GM12878 (cell line): ENCODE results near the gene MVB12B.

Experiments used
- SUZ12 ChIP-seq: fragments of 200-600 bp; sonication (generic); IDR thresholded peaks from one replicate; pipeline ENCODE4 v1.6.1; 2018; ENCODE audit warnings: antibody characterized with exemption, mild to moderate bottlenecking; ENCODE audit not compliant: unreplicated experiment
- TF ChIP-seq, protein P1 (sequence below): fragments of 450-650 bp; formaldehyde crosslinking; IDR thresholded peaks from 2 replicates; pipeline ENCODE4 v1.4.0; 2022; ENCODE audit warnings: mild to moderate bottlenecking, moderate library complexity

- no peak for TF ChIP-seq SUZ12
- TF ChIP-seq, protein P1, sequence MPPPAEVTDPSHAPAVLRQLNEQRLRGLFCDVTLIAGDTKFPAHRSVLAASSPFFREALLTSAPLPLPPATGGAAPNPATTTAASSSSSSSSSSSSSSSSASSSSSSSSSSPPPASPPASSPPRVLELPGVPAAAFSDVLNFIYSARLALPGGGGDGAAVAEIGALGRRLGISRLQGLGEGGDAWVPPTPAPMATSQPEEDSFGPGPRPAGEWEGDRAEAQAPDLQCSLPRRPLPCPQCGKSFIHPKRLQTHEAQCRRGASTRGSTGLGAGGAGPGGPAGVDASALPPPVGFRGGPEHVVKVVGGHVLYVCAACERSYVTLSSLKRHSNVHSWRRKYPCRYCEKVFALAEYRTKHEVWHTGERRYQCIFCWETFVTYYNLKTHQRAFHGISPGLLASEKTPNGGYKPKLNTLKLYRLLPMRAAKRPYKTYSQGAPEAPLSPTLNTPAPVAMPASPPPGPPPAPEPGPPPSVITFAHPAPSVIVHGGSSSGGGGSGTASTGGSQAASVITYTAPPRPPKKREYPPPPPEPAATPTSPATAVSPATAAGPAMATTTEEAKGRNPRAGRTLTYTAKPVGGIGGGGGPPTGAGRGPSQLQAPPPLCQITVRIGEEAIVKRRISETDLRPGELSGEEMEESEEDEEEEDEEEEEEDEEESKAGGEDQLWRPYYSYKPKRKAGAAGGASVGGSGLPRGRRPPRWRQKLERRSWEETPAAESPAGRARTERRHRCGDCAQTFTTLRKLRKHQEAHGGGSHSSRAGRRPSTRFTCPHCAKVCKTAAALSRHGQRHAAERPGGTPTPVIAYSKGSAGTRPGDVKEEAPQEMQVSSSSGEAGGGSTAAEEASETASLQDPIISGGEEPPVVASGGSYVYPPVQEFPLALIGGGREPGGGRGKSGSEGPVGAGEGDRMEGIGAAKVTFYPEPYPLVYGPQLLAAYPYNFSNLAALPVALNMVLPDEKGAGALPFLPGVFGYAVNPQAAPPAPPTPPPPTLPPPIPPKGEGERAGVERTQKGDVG = no peak
These were observed 65.4 kb downstream of the MVB12B start for GRCh38 chr9:126391713-126392661.
